OCI-LY7 (cell line): Measurements from ENCODE around the gene MTCL1. TPM values are rescaled to one million over a fixed set of nuclear protein-coding genes. Genes with fewer than 3 reads are reported as not detected.

Source experiments
- BruUV-seq: library from RNA; stranded (reverse); fragments of 400-500 nt; replicated peaks from 2 replicates; lab custom pipeline; 2021; lab: Mats Ljungman, UMichigan
- CTCF ChIA-PET: fragments of 300-600 bp; sonication (Branson Sonifier 250); formaldehyde crosslinking; loops from one replicate; lab custom pipeline; 2022; ENCODE audit warnings: antibody characterized with exemption; ENCODE audit not compliant: unreplicated experiment; lab: Charles Lee
- POLR2A ChIA-PET: fragments of 300-600 bp; sonication (Branson Sonifier 250); formaldehyde crosslinking; loops from one replicate; lab custom pipeline; 2022; ENCODE audit warnings: antibody characterized with exemption; lab: Charles Lee
- DNase-seq: peaks from one replicate; pipeline ENCODE4 v3.0.0-alpha.2; 2015; ENCODE audit warnings: low spot score
- H2AFZ ChIP-seq: fragments of 200-600 bp; sonication (generic), shearing (Covaris generic); 2 replicates; pipeline ENCODE4 v1.6.1; 2014; ENCODE audit warnings: mild to moderate bottlenecking, antibody characterized with exemption, low read length, moderate library complexity
- H3K27ac ChIP-seq: fragments of 200-600 bp; sonication (generic); 2 replicates; pipeline ENCODE4 v1.5.1; 2014; ENCODE audit warnings: mixed run types, low read depth, mild to moderate bottlenecking, moderate library complexity, low read length, inconsistent platforms; ENCODE audit not compliant: poor library complexity, severe bottlenecking
- H3K36me3 ChIP-seq: fragments of 200-600 bp; sonication (generic); 2 replicates; pipeline ENCODE4 v1.6.1; 2014; ENCODE audit warnings: mild to moderate bottlenecking, antibody characterized with exemption, low read length, moderate library complexity, mixed read lengths; ENCODE audit not compliant: insufficient read depth
- H3K4me1 ChIP-seq: fragments of 200-600 bp; sonication (generic); 2 replicates; pipeline ENCODE4 v1.5.1; 2014; ENCODE audit warnings: mild to moderate bottlenecking, low read length; ENCODE audit not compliant: insufficient read depth, poor library complexity, severe bottlenecking
- H3K4me2 ChIP-seq: fragments of 200-600 bp; sonication (generic); 2 replicates; pipeline ENCODE4 v1.6.1; 2014; ENCODE audit warnings: mild to moderate bottlenecking, low read length
- H3K4me3 ChIP-seq: fragments of 200-600 bp; sonication (generic); 2 replicates; pipeline ENCODE4 v1.5.1; 2014; ENCODE audit warnings: mild to moderate bottlenecking, low read depth, low read length; ENCODE audit not compliant: poor library complexity, severe bottlenecking
- H3K79me2 ChIP-seq: fragments of 200-600 bp; sonication (generic); 2 replicates; pipeline ENCODE4 v1.6.1; 2016; ENCODE audit warnings: low read depth, mild to moderate bottlenecking, low read length, moderate library complexity, mixed read lengths; ENCODE audit not compliant: insufficient read depth
- H3K9me2 ChIP-seq: fragments of 200-600 bp; sonication (generic); 2 replicates; pipeline ENCODE4 v1.6.1; 2016; ENCODE audit warnings: mild to moderate bottlenecking, low read length, mixed read lengths; ENCODE audit not compliant: insufficient read depth
- H3K9me3 ChIP-seq: fragments of 200-600 bp; sonication (generic); 2 replicates; pipeline ENCODE4 v1.6.1; 2014; ENCODE audit warnings: mild to moderate bottlenecking, mixed run types, low read length, mixed read lengths
- H4K20me1 ChIP-seq: fragments of 200-600 bp; sonication (generic); 2 replicates; pipeline ENCODE4 v1.6.1; 2014; ENCODE audit warnings: mild to moderate bottlenecking, antibody characterized with exemption, low read length, moderate library complexity, mixed read lengths; ENCODE audit not compliant: insufficient read depth
- CTCF ChIP-seq: fragments of 200-600 bp; sonication (generic); conservative IDR thresholded peaks from 2 replicates; pipeline ENCODE4 v1.5.1; 2014; ENCODE audit warnings: mild to moderate bottlenecking, antibody characterized with exemption, low read length, moderate library complexity, mixed read lengths
- EZH2phosphoT487 ChIP-seq: fragments of 200-600 bp; sonication (generic); IDR thresholded peaks from 2 replicates; pipeline ENCODE4 v1.6.1; 2018; ENCODE audit warnings: low read depth, borderline replicate concordance, mild to moderate bottlenecking, mixed run types, antibody characterized with exemption, low read length, moderate library complexity, mixed read lengths
- intact Hi-C: fragments of 100-400 bp; cut with micrococcal nuclease; formaldehyde crosslinking; loops from one replicate; pipeline ENCODE4 v1.10.0; 2022; ENCODE audit not compliant: unreplicated experiment
- total RNA-seq, 2 experiments: library from RNA; depleted of rRNA in 1 of 2; stranded (reverse); fragments of >200 nt in 1 of 2; shearing (Covaris generic) in 1 of 2; gene quantifications; 2 replicates each; pipeline ENCODE4 v1.2.3, GENCODE V29; 2014 to 2022

Gene MTCL1
- total RNA-seq, 2 experiments from 2014 or later = 96.8 to 159 TPM

- Histone ChIP-seq H3K79me2 (no peaks in the 10 kb centered on the region), H3K4me2 (no peak overlapping the region), H3K4me3 (no peak overlapping the region), H4K20me1 (no peaks in the 10 kb centered on the region), H2AFZ (no peak overlapping the region), H3K9me3 (no peaks in the 10 kb centered on the region), H3K27ac (no peak overlapping the region), H3K9me2 (no peaks in the 10 kb centered on the region), H3K36me3 (no peaks in the 10 kb centered on the region), H3K4me1 (no peaks in the 10 kb centered on the region)
- BruUV-seq = no TSS peak
- intact Hi-C loops = no loop called here
- TF ChIP-seq CTCF (no peak), EZH2phosphoT487 (no peak)
- ChIA-PET POLR2A (no interaction called here), CTCF (no interaction called here)
- no peak for DNase-seq
Observed at GRCh38 chr18:8688216-8688800, 17.0 kb upstream of the MTCL1 start.

- H3K9me2 ChIP-seq = no peaks in the 10 kb centered on the region
- no peaks in the 10 kb centered on the region for H3K4me1 ChIP-seq
- H3K4me3 ChIP-seq = no peak overlapping the region
- BruUV-seq = no TSS peak
- intact Hi-C loops = no loop called here
- H3K9me3 ChIP-seq = no peaks in the 10 kb centered on the region
- no peaks in the 10 kb centered on the region for H4K20me1 ChIP-seq
- TF ChIP-seq EZH2phosphoT487 = no peak
- no peak for TF ChIP-seq CTCF
- no peak overlapping the region for H2AFZ ChIP-seq
- ChIA-PET POLR2A (no interaction called here), CTCF (no interaction called here)
- H3K27ac ChIP-seq = no peak overlapping the region
- no peaks in the 10 kb centered on the region for H3K36me3 ChIP-seq
- DNase-seq = no peak
- no peaks in the 10 kb centered on the region for H3K79me2 ChIP-seq
- no peak overlapping the region for H3K4me2 ChIP-seq
Observed at GRCh38 chr18:8688816-8689215, 16.5 kb upstream of the MTCL1 start.

- no peak overlapping the region for H2AFZ ChIP-seq
- no peaks in the 10 kb centered on the region for H4K20me1 ChIP-seq
- ChIA-PET CTCF (no interaction called here), POLR2A (no interaction called here)
- H3K36me3 ChIP-seq = no peaks in the 10 kb centered on the region; the same call in 1 of the 2 replicates
- H3K27ac ChIP-seq = no peak overlapping the region
- intact Hi-C loops = no loop called here
- no peaks in the 10 kb centered on the region for H3K9me2 ChIP-seq
- no peaks in the 10 kb centered on the region for H3K9me3 ChIP-seq
- no peak for DNase-seq
- H3K79me2 ChIP-seq = no peaks in the 10 kb centered on the region
- no peak overlapping the region for H3K4me2 ChIP-seq
- no TSS peak for BruUV-seq
- TF ChIP-seq CTCF (no peak), EZH2phosphoT487 (no peak)
- no peak overlapping the region for H3K4me3 ChIP-seq
- no peaks in the 10 kb centered on the region for H3K4me1 ChIP-seq
Observed at GRCh38 chr18:8689517-8689916, 15.8 kb upstream of the MTCL1 start.
